DND-41 (cell line): Measurements from ENCODE around the gene EPS15.

Experiments
- CTCF ChIP-seq: IDR thresholded peaks from 2 replicates; pipeline ENCODE4 v1.5.1; 2012; ENCODE audit warnings: borderline replicate concordance, low read length, moderate library complexity, mild to moderate bottlenecking; ENCODE audit not compliant: poor library complexity, severe bottlenecking; ENCODE audit errors: extremely low read depth
- EZH2 ChIP-seq: IDR thresholded peaks from 3 replicates; pipeline ENCODE4 v1.6.1; 2012; ENCODE audit warnings: borderline replicate concordance, low read depth, mild to moderate bottlenecking, moderate library complexity, low read length, inconsistent platforms; ENCODE audit not compliant: severe bottlenecking

DNA sequence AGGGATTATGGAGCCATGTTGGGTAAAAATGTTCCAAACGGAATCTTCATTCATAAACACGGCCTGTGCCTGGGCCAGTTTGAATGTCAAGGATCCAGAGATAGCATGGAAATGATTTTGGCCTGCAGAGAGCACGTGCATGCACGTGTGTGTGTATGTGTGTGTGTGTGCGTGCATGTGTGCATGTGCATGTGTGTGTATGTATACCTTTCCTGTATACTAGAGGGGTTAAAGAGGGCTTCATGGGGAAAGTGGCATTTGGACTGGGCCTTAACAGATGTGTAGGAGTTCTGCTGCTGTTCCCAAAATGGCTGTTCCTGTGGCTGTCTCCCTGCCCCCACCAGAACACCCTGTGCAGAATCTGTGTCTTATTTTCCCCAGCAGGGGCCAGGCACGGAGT, 210.4 kb downstream of the EPS15 start:
- TF ChIP-seq CTCF: no peak
- TF ChIP-seq EZH2: no peak
